Colonic mucosa (tissue), 4 donors: Measurements from ENCODE around the gene FBN1. TPM values are rescaled to one million over a fixed set of nuclear protein-coding genes. Genes with fewer than 3 reads are reported as not detected.

ENCODE experiments used
- DNase-seq: peaks from one replicate; pipeline ENCODE4 v3.0.0-alpha.2; 2020
- H3K27ac ChIP-seq: fragments of 200-600 bp; one replicate; pipeline ENCODE4 v1.8.0; 2021
- H3K27me3 ChIP-seq: fragments of 200-600 bp; one replicate; pipeline ENCODE4 v1.8.0; 2021
- H3K36me3 ChIP-seq: fragments of 200-600 bp; one replicate; pipeline ENCODE4 v1.8.0; 2021
- H3K4me1 ChIP-seq: fragments of 200-600 bp; one replicate; pipeline ENCODE4 v1.8.0; 2021; ENCODE audit warnings: mild to moderate bottlenecking
- H3K4me3 ChIP-seq: fragments of 200-600 bp; one replicate; pipeline ENCODE4 v1.8.0; 2021
- H3K9ac ChIP-seq, 2 donors: one replicate each; pipeline ENCODE4 v1.7.0; 2013; ENCODE audit warnings: control low read depth in 2 of 2, low read depth in 2 of 2, low read length in 2 of 2
- H3K9me3 ChIP-seq: fragments of 200-600 bp; one replicate; pipeline ENCODE4 v1.8.0; 2021
- CTCF ChIP-seq: fragments of 200-600 bp; IDR thresholded peaks from one replicate; pipeline ENCODE4 v1.8.0; 2022; ENCODE audit warnings: antibody characterized with exemption, mild to moderate bottlenecking
- intact Hi-C: fragments of 100-400 bp; cut with DNase I; formaldehyde crosslinking; loops from one replicate; pipeline ENCODE4 v1.14.1; 2022
- total RNA-seq, 2 donors: library from RNA; stranded (reverse); fragmentation: NEBNext Ultra II Directional in 1 of 2; extraction: Animal tissue kit (Norgen Biotek cat#: 25700) in 1 of 2; gene quantifications; one replicate each; pipeline ENCODE4 v1.2.1, GENCODE V29; 2021
- donor health status: healthy.
- donor health status: DM: no; HTN: no; CAD: no.
- donor health status: DM: no; HTN: no; CAD: no.

The FBN1 gene
- total RNA-seq, 2 donors from 2014 or later: 6.6 to 19.5 TPM

DNA sequence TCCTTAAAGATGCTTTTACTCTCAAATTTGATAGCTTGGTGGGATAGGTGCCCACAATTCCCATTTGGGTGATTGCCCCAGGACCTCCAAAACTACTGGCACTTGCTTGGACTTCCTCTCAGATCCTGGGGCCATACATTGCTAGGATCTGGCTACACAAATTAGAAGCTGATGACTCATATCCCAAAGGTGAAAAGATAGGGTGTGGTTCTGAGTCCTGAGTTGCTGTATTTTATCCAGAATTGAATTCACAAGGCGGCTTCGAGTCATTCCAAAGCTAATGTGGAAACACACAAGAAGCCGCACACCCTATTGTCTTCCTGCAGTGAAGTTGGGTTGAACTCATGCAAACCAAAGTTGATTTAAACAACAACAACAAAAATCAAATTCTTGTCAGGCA, 260.9 kb downstream of the FBN1 start:
- Histone ChIP-seq H3K4me1 (no peaks in the 10 kb centered on the region), H3K27ac (no peak overlapping the region), H3K27me3 (no peaks in the 10 kb centered on the region), H3K9ac (no peak overlapping the region), H3K36me3 (no peaks in the 10 kb centered on the region), H3K9me3 (no peaks in the 10 kb centered on the region), H3K4me3 (no peak overlapping the region)
- intact Hi-C loops: no loop called here
- no peak for TF ChIP-seq CTCF
- DNase-seq: no peak

- Histone ChIP-seq H3K4me3 (no peak overlapping the region), H3K36me3 (no peaks in the 10 kb centered on the region), H3K4me1 (no peaks in the 10 kb centered on the region), H3K27me3 (no peaks in the 10 kb centered on the region), H3K9ac (no peak overlapping the region), H3K27ac (no peak overlapping the region), H3K9me3 (no peaks in the 10 kb centered on the region)
- no peak for TF ChIP-seq CTCF
- intact Hi-C loops: no loop called here
- no peak for DNase-seq
Observed at GRCh38 chr15:48383031-48383430, 262.5 kb downstream of the FBN1 start.

DNA sequence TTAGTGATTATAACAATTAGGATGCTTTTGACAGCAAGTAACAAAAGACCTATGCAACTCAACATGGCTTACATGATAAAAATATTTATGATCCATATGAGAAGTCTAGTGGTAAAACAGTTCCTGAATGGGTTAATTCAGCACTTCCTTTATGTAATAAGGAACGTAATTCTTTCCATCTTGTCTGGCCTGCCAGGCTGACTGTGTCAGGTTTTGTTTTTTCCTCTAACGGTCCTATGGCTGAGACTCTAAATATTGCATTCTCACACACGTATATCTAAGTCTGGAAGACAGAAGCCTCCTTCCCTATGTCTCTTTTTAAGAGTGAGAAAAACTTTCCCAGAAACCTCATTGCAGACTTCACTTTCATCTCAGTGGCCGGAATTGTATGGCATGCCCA, 263.6 kb downstream of the FBN1 start:
- no peaks in the 10 kb centered on the region for H3K4me1 ChIP-seq

GRCh38 chr15:48380198-48380597, 265.3 kb downstream of the FBN1 start:
- intact Hi-C loops: no loop called here

More for the DNA sequence above, 263.6 kb downstream of the FBN1 start:
- Histone ChIP-seq H3K4me3 (no peak overlapping the region), H3K9ac (no peak overlapping the region), H3K9me3 (no peaks in the 10 kb centered on the region), H3K27me3 (no peaks in the 10 kb centered on the region), H3K36me3 (no peaks in the 10 kb centered on the region), H3K27ac (no peak overlapping the region)
- no peak for DNase-seq
- intact Hi-C loops: no loop called here
- no peak for TF ChIP-seq CTCF

GRCh38 chr15:48375767-48376166, 269.7 kb downstream of the FBN1 start:
- Histone ChIP-seq H3K4me3 (no peak overlapping the region), H3K27me3 (no peaks in the 10 kb centered on the region), H3K9me3 (no peaks in the 10 kb centered on the region), H3K4me1 (no peaks in the 10 kb centered on the region), H3K36me3 (no peaks in the 10 kb centered on the region), H3K9ac (no peak overlapping the region), H3K27ac (no peak overlapping the region)
- no peak for DNase-seq
- intact Hi-C loops: no loop called here
- TF ChIP-seq CTCF: no peak

More at GRCh38 chr15:48380198-48380597, 265.3 kb downstream of the FBN1 start:
- H3K4me1 ChIP-seq: no peaks in the 10 kb centered on the region
- H3K9me3 ChIP-seq: no peaks in the 10 kb centered on the region
- no peak for TF ChIP-seq CTCF
- no peak overlapping the region for H3K27ac ChIP-seq
- H3K4me3 ChIP-seq: no peak overlapping the region
- H3K27me3 ChIP-seq: no peaks in the 10 kb centered on the region
- no peak for DNase-seq
- no peaks in the 10 kb centered on the region for H3K36me3 ChIP-seq
- no peak overlapping the region for H3K9ac ChIP-seq

GRCh38 chr15:48374472-48374871, 271.0 kb downstream of the FBN1 start:
- H3K4me3 ChIP-seq: no peak overlapping the region

More at GRCh38 chr15:48374472-48374871, 271.0 kb downstream of the FBN1 start:
- intact Hi-C loops: no loop called here
- H3K9ac ChIP-seq: no peak overlapping the region
- DNase-seq: no peak
- no peak for TF ChIP-seq CTCF
- H3K27ac ChIP-seq: no peak overlapping the region
- H3K4me1 ChIP-seq: no peaks in the 10 kb centered on the region
- no peaks in the 10 kb centered on the region for H3K27me3 ChIP-seq
- no peaks in the 10 kb centered on the region for H3K9me3 ChIP-seq
- H3K36me3 ChIP-seq: no peaks in the 10 kb centered on the region
